OCI-LY1 (cell line): ENCODE results near the gene CHN2.

Experiments used
- H2AFZ ChIP-seq: fragments of 200-600 bp; sonication (generic), shearing (Covaris generic); 2 replicates; pipeline ENCODE4 v1.6.0; 2014; ENCODE audit warnings: antibody characterized with exemption, mild to moderate bottlenecking, low read length
- H3F3A ChIP-seq: fragments of 200-600 bp; sonication (generic), shearing (Covaris generic); 2 replicates; pipeline ENCODE4 v1.6.0; 2014; ENCODE audit warnings: mild to moderate bottlenecking, antibody characterized with exemption, low read length, moderate library complexity; ENCODE audit not compliant: insufficient read depth
- H3K27ac ChIP-seq: fragments of 200-600 bp; sonication (generic); 2 replicates; pipeline ENCODE4 v1.5.1; 2014; ENCODE audit warnings: low read length, mixed run types, mild to moderate bottlenecking, low read depth; ENCODE audit not compliant: poor library complexity, severe bottlenecking
- H3K27me3 ChIP-seq: fragments of 200-600 bp; sonication (generic); 2 replicates; pipeline ENCODE4 v1.6.0; 2014; ENCODE audit warnings: antibody characterized with exemption, mild to moderate bottlenecking, low read length, moderate library complexity; ENCODE audit not compliant: insufficient read depth
- H3K36me3 ChIP-seq: fragments of 200-600 bp; sonication (generic); 2 replicates; pipeline ENCODE4 v1.6.1; 2014; ENCODE audit warnings: mild to moderate bottlenecking, antibody characterized with exemption, low read length, moderate library complexity, mixed read lengths; ENCODE audit not compliant: insufficient read depth
- H3K4me1 ChIP-seq: fragments of 200-600 bp; sonication (generic); 2 replicates; pipeline ENCODE4 v1.5.1; 2014; ENCODE audit warnings: mild to moderate bottlenecking, low read length, moderate library complexity; ENCODE audit not compliant: insufficient read depth, severe bottlenecking
- H3K4me2 ChIP-seq: fragments of 200-600 bp; sonication (generic), shearing (Covaris generic); 2 replicates; pipeline ENCODE4 v1.6.1; 2014; ENCODE audit warnings: low read length
- H3K4me3 ChIP-seq: fragments of 200-600 bp; sonication (generic); 2 replicates; pipeline ENCODE4 v1.5.1; 2014; ENCODE audit warnings: low read length, low read depth, mild to moderate bottlenecking, mixed read lengths; ENCODE audit not compliant: poor library complexity, severe bottlenecking
- H3K79me2 ChIP-seq: fragments of 200-600 bp; shearing (Covaris generic); 2 replicates; pipeline ENCODE4 v1.6.1; 2016; ENCODE audit warnings: mixed run types, low read length, mixed read lengths; ENCODE audit not compliant: insufficient read depth
- H3K9ac ChIP-seq: fragments of 200-600 bp; sonication (generic), shearing (Covaris generic); 2 replicates; pipeline ENCODE4 v1.6.1; 2014; ENCODE audit warnings: mild to moderate bottlenecking, low read length, mixed read lengths
- H3K9me2 ChIP-seq: fragments of 200-600 bp; sonication (generic), shearing (Covaris generic); 2 replicates; pipeline ENCODE4 v1.6.1; 2014; ENCODE audit warnings: low read depth, mild to moderate bottlenecking, low read length, mixed read lengths
- H3K9me3 ChIP-seq: fragments of 200-600 bp; shearing (Covaris generic); 2 replicates; pipeline ENCODE4 v1.6.1; 2014; ENCODE audit warnings: low read length, mixed read lengths
- H4K20me1 ChIP-seq: fragments of 200-600 bp; sonication (generic), shearing (Covaris generic); 2 replicates; pipeline ENCODE4 v1.6.0; 2016; ENCODE audit warnings: mild to moderate bottlenecking, low read length; ENCODE audit not compliant: insufficient read depth
- CTCF ChIP-seq: fragments of 200-600 bp; sonication (generic), shearing (Covaris generic); IDR thresholded peaks from 2 replicates; pipeline ENCODE4 v1.5.1; 2017; ENCODE audit warnings: mild to moderate bottlenecking, antibody characterized with exemption, low read length, moderate library complexity, mixed read lengths
- EZH2 ChIP-seq: fragments of 200-600 bp; sonication (generic), shearing (Covaris generic); IDR thresholded peaks from 2 replicates; pipeline ENCODE4 v1.8.0; 2017; ENCODE audit warnings: borderline replicate concordance, mixed run types, mild to moderate bottlenecking, antibody characterized with exemption, low read length, moderate library complexity, mixed read lengths

Gene CHN2

GRCh38 chr7:29271319-29271658 is 76.7 kb downstream of the CHN2 start:
- Histone ChIP-seq H3K27me3 (no peaks in the 10 kb centered on the region), H3K9ac (no peak overlapping the region), H3F3A (no peaks in the 10 kb centered on the region), H3K4me3 (no peak overlapping the region), H4K20me1 (no peaks in the 10 kb centered on the region), H3K79me2 (no peaks in the 10 kb centered on the region), H3K9me3 (no peaks in the 10 kb centered on the region), H2AFZ (no peak overlapping the region), H3K27ac (no peak overlapping the region), H3K4me2 (no peak overlapping the region), H3K9me2 (no peaks in the 10 kb centered on the region), H3K4me1 (no peaks in the 10 kb centered on the region), H3K36me3 (no peaks in the 10 kb centered on the region)
- no peak for TF ChIP-seq EZH2
- TF ChIP-seq CTCF = no peak

- Histone ChIP-seq H4K20me1 (no peaks in the 10 kb centered on the region), H3K27me3 (no peaks in the 10 kb centered on the region), H3F3A (no peaks in the 10 kb centered on the region), H3K36me3 (no peaks in the 10 kb centered on the region), H3K4me3 (no peak overlapping the region), H3K9me2 (no peaks in the 10 kb centered on the region), H2AFZ (no peak overlapping the region), H3K4me2 (no peak overlapping the region), H3K4me1 (no peaks in the 10 kb centered on the region), H3K79me2 (no peaks in the 10 kb centered on the region), H3K27ac (no peak overlapping the region), H3K9ac (no peak overlapping the region), H3K9me3 (no peaks in the 10 kb centered on the region)
- TF ChIP-seq CTCF (no peak), EZH2 (no peak)
Observed at GRCh38 chr7:29272057-29272456, 77.5 kb downstream of the CHN2 start.

GRCh38 chr7:29274146-29275017 is 79.8 kb downstream of the CHN2 start:
- no peaks in the 10 kb centered on the region for H3K27me3 ChIP-seq
- no peaks in the 10 kb centered on the region for H3K9me3 ChIP-seq
- H2AFZ ChIP-seq = no peak overlapping the region
- H3K9ac ChIP-seq = no peak overlapping the region
- H3F3A ChIP-seq = no peaks in the 10 kb centered on the region
- H3K27ac ChIP-seq = no peak overlapping the region
- no peak overlapping the region for H3K4me2 ChIP-seq
- H3K79me2 ChIP-seq = no peaks in the 10 kb centered on the region
- no peak overlapping the region for H3K4me3 ChIP-seq
- H3K4me1 ChIP-seq = no peaks in the 10 kb centered on the region
- TF ChIP-seq EZH2 (no peak), CTCF (no peak)
- H4K20me1 ChIP-seq = no peaks in the 10 kb centered on the region
- no peaks in the 10 kb centered on the region for H3K9me2 ChIP-seq
- no peaks in the 10 kb centered on the region for H3K36me3 ChIP-seq
